ACC112 (cell line): ENCODE data around the gene RARB.

Experiments used
- H2AFZ ChIP-seq: fragments of 200-600 bp; sonication (generic); one replicate; pipeline ENCODE4 v1.6.0; 2017; ENCODE audit warnings: antibody characterized with exemption, low read length; ENCODE audit not compliant: unreplicated experiment
- H3K27ac ChIP-seq: fragments of 200-600 bp; sonication (generic); 2 replicates; pipeline ENCODE4 v1.5.1; 2014; ENCODE audit warnings: low read depth, mild to moderate bottlenecking, antibody characterized with exemption, low read length, moderate library complexity
- H3K27me3 ChIP-seq: fragments of 200-600 bp; sonication (generic); 2 replicates; pipeline ENCODE4 v1.6.1; 2014; ENCODE audit warnings: mild to moderate bottlenecking, antibody characterized with exemption, low read length, moderate library complexity, mixed read lengths; ENCODE audit not compliant: insufficient read depth
- H3K36me3 ChIP-seq: fragments of 200-600 bp; sonication (generic); 2 replicates; pipeline ENCODE4 v1.6.1; 2016; ENCODE audit warnings: mild to moderate bottlenecking, antibody characterized with exemption, low read length, moderate library complexity, mixed read lengths; ENCODE audit not compliant: insufficient read depth
- H3K4me1 ChIP-seq: fragments of 200-600 bp; sonication (generic); one replicate; pipeline ENCODE4 v1.6.1; 2016; ENCODE audit warnings: low read length, mixed read lengths; ENCODE audit not compliant: insufficient read depth, unreplicated experiment, control insufficient read depth
- H3K4me3 ChIP-seq: fragments of 200-600 bp; sonication (generic); 2 replicates; pipeline ENCODE4 v1.5.1; 2014; ENCODE audit warnings: mild to moderate bottlenecking, low read depth, low read length
- H3K79me2 ChIP-seq: fragments of 200-600 bp; sonication (generic); one replicate; pipeline ENCODE4 v1.6.0; 2016; ENCODE audit warnings: low read length; ENCODE audit not compliant: control insufficient read depth, unreplicated experiment, insufficient read depth

RARB gene

DNA sequence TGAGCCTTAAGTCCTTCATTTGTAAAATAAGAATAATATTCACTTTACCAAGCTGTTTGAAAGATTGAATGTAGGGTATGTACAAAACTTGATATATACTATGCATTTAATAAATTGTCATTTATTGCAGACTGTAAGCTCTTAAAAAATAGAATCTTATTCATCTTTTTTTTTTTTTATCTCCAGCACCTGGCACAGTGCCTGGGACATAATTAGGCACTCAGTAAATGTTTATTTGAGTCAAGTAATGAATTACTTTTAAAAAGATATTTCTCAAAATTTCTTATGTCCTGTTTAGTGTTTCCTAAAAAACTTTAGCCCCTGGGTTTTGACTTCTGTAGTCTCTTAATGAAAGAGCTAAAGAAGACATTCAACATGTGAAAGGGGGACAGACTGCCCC, 164.9 kb downstream of the RARB start:
- no peaks in the 10 kb centered on the region for H3K79me2 ChIP-seq
- peak overlapping the region; percentile 45 for H2AFZ ChIP-seq
- no peaks in the 10 kb centered on the region; the same call in 1 of the 2 replicates for H3K36me3 ChIP-seq
- peak overlapping the region; percentile 79 for H3K27ac ChIP-seq
- H3K4me1 ChIP-seq = peaks cover 20% of the 10 kb centered on the region
- no peaks in the 10 kb centered on the region for H3K27me3 ChIP-seq
- H3K4me3 ChIP-seq = peak overlapping the region; percentile 23; the same call in 1 of the 2 replicates

- no peak overlapping the region for H3K4me3 ChIP-seq
- H2AFZ ChIP-seq = no peak overlapping the region
- H3K27me3 ChIP-seq = no peaks in the 10 kb centered on the region
- peaks cover 20% of the 10 kb centered on the region for H3K4me1 ChIP-seq
- no peaks in the 10 kb centered on the region for H3K79me2 ChIP-seq
- H3K36me3 ChIP-seq = peaks cover 6% of the 10 kb centered on the region; the same call in 1 of the 2 replicates
- H3K27ac ChIP-seq = no peak overlapping the region
Measured at GRCh38 chr3:25594007-25594502, 166.0 kb downstream of the RARB start.

GRCh38 chr3:25597535-25598101, 169.6 kb downstream of the RARB start:
- no peak overlapping the region for H2AFZ ChIP-seq
- peaks cover 8% of the 10 kb centered on the region; the same call in 1 of the 2 replicates for H3K36me3 ChIP-seq
- no peaks in the 10 kb centered on the region for H3K79me2 ChIP-seq
- peaks cover 12% of the 10 kb centered on the region for H3K4me1 ChIP-seq
- H3K27ac ChIP-seq = no peak overlapping the region
- no peaks in the 10 kb centered on the region for H3K27me3 ChIP-seq
- no peak overlapping the region for H3K4me3 ChIP-seq

DNA sequence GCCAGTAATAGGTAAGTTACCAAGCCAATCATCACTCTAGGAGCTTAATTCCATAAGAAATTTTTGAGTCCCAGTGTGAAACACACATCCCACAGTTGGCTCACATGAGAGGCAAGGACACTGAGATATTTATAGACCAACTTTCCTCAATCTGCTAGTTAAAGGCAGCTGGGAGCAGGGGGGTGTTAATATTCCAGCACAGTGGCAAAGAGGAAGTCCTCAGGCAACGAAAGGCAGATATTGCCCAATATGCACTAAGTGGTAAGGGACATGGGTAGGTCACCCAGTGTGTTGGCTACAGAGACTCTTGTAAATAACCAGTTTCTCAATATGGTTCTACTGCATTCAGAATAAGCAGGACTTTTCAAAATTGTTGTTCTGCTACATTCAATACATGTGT, 175.6 kb downstream of the RARB start:
- Histone ChIP-seq H3K4me1 (peaks cover 15% of the 10 kb centered on the region), H3K79me2 (no peaks in the 10 kb centered on the region), H3K27ac (peak overlapping the region; percentile 66), H2AFZ (no peak overlapping the region), H3K4me3 (peak overlapping the region; percentile 24; the same call in 1 of the 2 replicates), H3K36me3 (peaks cover 22% of the 10 kb centered on the region), H3K27me3 (no peaks in the 10 kb centered on the region)

GRCh38 chr3:25604107-25604805, 176.2 kb downstream of the RARB start:
- Histone ChIP-seq H3K4me1 (peaks cover 15% of the 10 kb centered on the region), H3K79me2 (no peaks in the 10 kb centered on the region), H3K27ac (peak overlapping the region; percentile 66), H2AFZ (no peak overlapping the region), H3K36me3 (peaks cover 21% of the 10 kb centered on the region), H3K27me3 (no peaks in the 10 kb centered on the region), H3K4me3 (peak overlapping the region; percentile 24; the same call in 1 of the 2 replicates)

DNA sequence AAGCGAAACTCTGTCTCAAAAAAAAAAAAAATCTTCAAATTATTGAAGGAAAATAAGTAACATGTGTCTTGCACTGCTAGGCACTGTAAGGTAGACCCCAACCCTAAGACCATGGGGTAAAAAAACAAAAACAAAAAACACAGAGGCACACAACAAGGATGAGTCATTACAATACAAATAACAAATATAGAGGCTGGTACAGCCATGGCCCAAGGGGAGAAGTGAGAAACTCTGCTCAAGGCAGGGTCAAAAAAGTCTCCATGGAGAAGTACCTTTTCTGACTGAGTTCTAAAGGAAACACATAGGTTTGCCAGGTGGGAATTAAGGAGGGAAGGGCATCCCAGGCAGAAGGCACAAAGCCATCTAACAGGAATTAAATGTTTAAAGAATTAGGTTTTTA, 182.1 kb downstream of the RARB start:
- H3K36me3 ChIP-seq = peaks cover 46% of the 10 kb centered on the region
- H3K79me2 ChIP-seq = no peaks in the 10 kb centered on the region
- H3K4me3 ChIP-seq = no peak overlapping the region
- H3K27me3 ChIP-seq = no peaks in the 10 kb centered on the region
- no peak overlapping the region for H3K27ac ChIP-seq
- H3K4me1 ChIP-seq = no peaks in the 10 kb centered on the region
- no peak overlapping the region for H2AFZ ChIP-seq

DNA sequence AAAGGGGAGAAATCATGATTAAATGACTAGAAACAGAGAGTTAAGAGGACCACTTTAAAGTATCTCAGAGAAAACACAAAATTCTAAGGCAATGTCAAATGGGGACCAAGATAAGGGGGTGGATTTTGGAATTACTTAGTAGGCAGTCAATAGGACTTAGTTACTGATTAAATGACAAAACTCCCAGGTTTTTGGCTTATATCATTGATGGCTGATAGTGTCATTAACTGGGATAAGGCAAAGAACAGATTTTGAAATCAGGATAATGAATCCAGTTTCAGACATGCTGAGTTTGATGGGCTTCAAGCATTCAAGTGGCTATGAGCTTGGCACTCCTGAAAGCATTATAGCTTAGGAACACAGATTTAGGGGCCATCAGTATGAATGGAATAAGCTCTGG, 182.7 kb downstream of the RARB start:
- no peaks in the 10 kb centered on the region for H3K79me2 ChIP-seq
- H3K36me3 ChIP-seq = peaks cover 48% of the 10 kb centered on the region
- no peak overlapping the region for H3K4me3 ChIP-seq
- no peak overlapping the region for H3K27ac ChIP-seq
- H2AFZ ChIP-seq = no peak overlapping the region
- H3K27me3 ChIP-seq = no peaks in the 10 kb centered on the region
- no peaks in the 10 kb centered on the region for H3K4me1 ChIP-seq

DNA sequence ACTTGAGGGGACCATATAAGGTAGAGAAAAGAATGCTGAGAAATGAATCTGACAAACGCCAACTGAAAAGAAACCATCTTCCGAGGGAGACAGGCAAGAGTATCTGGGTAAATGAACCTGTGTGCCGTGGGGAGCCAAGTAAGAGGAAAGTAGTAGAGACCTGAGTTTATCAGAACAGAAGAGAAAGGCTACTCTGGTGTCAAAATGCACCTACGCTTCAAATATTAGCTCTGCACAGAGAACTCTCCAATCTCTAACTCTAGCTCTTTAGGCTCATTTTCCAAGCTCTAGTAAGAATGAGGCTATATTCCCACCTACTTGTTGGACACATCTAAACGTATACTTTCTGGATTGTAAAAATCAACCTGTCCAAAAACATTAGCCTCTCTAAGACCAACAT, 183.1 kb downstream of the RARB start:
- Histone ChIP-seq H3K27me3 (no peaks in the 10 kb centered on the region), H3K4me1 (no peaks in the 10 kb centered on the region), H2AFZ (no peak overlapping the region), H3K27ac (no peak overlapping the region), H3K36me3 (peaks cover 48% of the 10 kb centered on the region), H3K79me2 (no peaks in the 10 kb centered on the region), H3K4me3 (no peak overlapping the region)

DNA sequence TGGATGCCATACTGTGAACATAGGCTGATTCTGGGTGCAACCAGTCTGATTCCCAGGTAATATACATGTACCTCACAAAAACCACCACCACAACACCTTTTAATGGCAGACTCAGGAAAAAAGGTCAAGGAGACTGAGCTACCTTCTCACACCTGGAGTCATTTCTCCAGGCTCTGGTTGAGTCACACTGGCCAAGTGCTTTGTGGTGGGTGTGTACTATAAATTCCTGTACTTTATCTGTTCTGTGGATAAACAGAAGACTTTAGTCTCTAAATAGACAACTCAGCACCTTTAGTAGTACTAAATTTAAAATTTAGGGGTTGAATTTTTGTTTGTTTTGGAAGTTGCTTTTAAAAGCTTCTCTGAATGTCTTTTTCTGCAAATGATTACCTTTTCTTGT, 190.0 kb downstream of the RARB start:
- H2AFZ ChIP-seq = no peak overlapping the region
- peaks cover 29% of the 10 kb centered on the region for H3K36me3 ChIP-seq
- H3K4me1 ChIP-seq = no peaks in the 10 kb centered on the region
- H3K27me3 ChIP-seq = no peaks in the 10 kb centered on the region
- no peaks in the 10 kb centered on the region for H3K79me2 ChIP-seq
- H3K4me3 ChIP-seq = no peak overlapping the region
- no peak overlapping the region for H3K27ac ChIP-seq

- no peaks in the 10 kb centered on the region for H3K4me1 ChIP-seq
- no peaks in the 10 kb centered on the region for H3K27me3 ChIP-seq
- H3K36me3 ChIP-seq = peaks cover 37% of the 10 kb centered on the region
- no peak overlapping the region for H3K4me3 ChIP-seq
- H3K79me2 ChIP-seq = no peaks in the 10 kb centered on the region
- H2AFZ ChIP-seq = no peak overlapping the region
- no peak overlapping the region for H3K27ac ChIP-seq
Measured at GRCh38 chr3:25619382-25619781, 191.3 kb downstream of the RARB start.

DNA sequence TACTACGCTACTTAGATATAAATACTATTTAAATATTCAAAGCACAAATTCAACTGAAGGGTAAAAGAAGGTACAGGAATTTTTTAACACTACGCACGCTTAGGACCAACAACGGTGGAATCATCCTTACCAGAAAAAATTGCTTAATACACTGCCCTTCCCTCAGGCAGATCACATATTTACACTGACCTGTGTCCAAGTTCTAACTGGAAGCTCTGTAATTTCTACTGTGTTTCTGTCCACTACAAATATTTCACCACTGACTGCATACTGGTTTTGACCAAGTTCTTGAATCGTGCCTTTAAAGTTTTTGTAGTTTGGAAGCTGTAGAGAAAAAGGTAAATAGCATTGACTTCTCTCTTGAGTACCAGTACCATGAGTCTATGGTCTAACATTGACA, 192.4 kb downstream of the RARB start:
- Histone ChIP-seq H3K4me3 (no peak overlapping the region), H3K36me3 (peaks cover 42% of the 10 kb centered on the region), H3K4me1 (no peaks in the 10 kb centered on the region), H3K27me3 (no peaks in the 10 kb centered on the region), H3K27ac (no peak overlapping the region), H3K79me2 (no peaks in the 10 kb centered on the region), H2AFZ (no peak overlapping the region)
